ENCODE measurements around the gene LEP.

DNA sequence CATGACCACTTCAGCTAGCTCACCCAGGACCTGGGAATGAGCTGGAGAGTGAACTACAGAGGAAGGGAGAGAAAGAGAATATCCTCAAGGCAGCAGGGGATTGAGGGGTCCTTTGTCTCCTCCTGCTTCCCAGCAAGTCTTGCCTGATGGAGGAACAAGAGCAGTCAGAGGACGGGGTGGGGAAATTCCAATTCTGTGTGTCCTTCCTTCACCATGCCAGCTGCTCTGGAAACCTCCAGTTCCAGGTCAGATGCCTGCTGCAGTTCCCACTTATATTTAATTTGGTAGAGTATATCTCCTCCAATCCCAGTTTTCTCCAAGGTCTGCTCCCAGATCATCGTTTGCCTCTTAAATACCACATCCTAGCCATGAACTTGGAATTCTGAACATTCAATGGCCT is 21.4 kb upstream of the LEP start:
- TF ChIP-seq SMC3 (IDR thresholded peaks at IDR 0.05; ENCODE audit: low read depth, low read length) = no peak
- TF ChIP-seq, protein P1, sequence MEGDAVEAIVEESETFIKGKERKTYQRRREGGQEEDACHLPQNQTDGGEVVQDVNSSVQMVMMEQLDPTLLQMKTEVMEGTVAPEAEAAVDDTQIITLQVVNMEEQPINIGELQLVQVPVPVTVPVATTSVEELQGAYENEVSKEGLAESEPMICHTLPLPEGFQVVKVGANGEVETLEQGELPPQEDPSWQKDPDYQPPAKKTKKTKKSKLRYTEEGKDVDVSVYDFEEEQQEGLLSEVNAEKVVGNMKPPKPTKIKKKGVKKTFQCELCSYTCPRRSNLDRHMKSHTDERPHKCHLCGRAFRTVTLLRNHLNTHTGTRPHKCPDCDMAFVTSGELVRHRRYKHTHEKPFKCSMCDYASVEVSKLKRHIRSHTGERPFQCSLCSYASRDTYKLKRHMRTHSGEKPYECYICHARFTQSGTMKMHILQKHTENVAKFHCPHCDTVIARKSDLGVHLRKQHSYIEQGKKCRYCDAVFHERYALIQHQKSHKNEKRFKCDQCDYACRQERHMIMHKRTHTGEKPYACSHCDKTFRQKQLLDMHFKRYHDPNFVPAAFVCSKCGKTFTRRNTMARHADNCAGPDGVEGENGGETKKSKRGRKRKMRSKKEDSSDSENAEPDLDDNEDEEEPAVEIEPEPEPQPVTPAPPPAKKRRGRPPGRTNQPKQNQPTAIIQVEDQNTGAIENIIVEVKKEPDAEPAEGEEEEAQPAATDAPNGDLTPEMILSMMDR (IDR thresholded peaks at IDR 0.05) = no peak
- TF ChIP-seq POLR2AphosphoS5 (IDR thresholded peaks at IDR 0.05; ENCODE audit: low read depth, low read length) = no peak
- TF ChIP-seq GATA2 (CRISPR knock-in tag; IDR thresholded peaks at IDR 0.05) = no peak
- TF ChIP-seq, protein P2, sequence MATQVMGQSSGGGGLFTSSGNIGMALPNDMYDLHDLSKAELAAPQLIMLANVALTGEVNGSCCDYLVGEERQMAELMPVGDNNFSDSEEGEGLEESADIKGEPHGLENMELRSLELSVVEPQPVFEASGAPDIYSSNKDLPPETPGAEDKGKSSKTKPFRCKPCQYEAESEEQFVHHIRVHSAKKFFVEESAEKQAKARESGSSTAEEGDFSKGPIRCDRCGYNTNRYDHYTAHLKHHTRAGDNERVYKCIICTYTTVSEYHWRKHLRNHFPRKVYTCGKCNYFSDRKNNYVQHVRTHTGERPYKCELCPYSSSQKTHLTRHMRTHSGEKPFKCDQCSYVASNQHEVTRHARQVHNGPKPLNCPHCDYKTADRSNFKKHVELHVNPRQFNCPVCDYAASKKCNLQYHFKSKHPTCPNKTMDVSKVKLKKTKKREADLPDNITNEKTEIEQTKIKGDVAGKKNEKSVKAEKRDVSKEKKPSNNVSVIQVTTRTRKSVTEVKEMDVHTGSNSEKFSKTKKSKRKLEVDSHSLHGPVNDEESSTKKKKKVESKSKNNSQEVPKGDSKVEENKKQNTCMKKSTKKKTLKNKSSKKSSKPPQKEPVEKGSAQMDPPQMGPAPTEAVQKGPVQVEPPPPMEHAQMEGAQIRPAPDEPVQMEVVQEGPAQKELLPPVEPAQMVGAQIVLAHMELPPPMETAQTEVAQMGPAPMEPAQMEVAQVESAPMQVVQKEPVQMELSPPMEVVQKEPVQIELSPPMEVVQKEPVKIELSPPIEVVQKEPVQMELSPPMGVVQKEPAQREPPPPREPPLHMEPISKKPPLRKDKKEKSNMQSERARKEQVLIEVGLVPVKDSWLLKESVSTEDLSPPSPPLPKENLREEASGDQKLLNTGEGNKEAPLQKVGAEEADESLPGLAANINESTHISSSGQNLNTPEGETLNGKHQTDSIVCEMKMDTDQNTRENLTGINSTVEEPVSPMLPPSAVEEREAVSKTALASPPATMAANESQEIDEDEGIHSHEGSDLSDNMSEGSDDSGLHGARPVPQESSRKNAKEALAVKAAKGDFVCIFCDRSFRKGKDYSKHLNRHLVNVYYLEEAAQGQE (IDR thresholded peaks at IDR 0.05; ENCODE audit: low read depth, low read length) = no peak
- no peak for TF ChIP-seq CHD2 (IDR thresholded peaks at IDR 0.05; ENCODE audit: low read length, partially characterized antibody)
- TF ChIP-seq, protein P3, sequence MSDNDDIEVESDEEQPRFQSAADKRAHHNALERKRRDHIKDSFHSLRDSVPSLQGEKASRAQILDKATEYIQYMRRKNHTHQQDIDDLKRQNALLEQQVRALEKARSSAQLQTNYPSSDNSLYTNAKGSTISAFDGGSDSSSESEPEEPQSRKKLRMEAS (IDR thresholded peaks at IDR 0.05; ENCODE audit: low read depth) = no peak
- TF ChIP-seq EP300 (IDR thresholded peaks at IDR 0.05; ENCODE audit: borderline replicate concordance in 1 of 2, low read depth in 1 of 2, low read length in 1 of 2) = no peak
- TF ChIP-seq, protein P4, sequence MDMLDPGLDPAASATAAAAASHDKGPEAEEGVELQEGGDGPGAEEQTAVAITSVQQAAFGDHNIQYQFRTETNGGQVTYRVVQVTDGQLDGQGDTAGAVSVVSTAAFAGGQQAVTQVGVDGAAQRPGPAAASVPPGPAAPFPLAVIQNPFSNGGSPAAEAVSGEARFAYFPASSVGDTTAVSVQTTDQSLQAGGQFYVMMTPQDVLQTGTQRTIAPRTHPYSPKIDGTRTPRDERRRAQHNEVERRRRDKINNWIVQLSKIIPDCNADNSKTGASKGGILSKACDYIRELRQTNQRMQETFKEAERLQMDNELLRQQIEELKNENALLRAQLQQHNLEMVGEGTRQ (IDR thresholded peaks at IDR 0.05; ENCODE audit: borderline replicate concordance, low read depth, low read length) = no peak

Data from SK-N-SH (cell line).